Thoracic aorta (tissue), 2 donors: ENCODE measurements around the gene MRPL14. TPM values are rescaled to one million over a fixed set of nuclear protein-coding genes. Genes with fewer than 3 reads are reported as not detected.

Source experiments
- ATAC-seq: fragments of 150-250 bp; one replicate; pipeline ENCODE4 v1.8.0; 2017; ENCODE audit warnings: low read depth; ENCODE audit not compliant: insufficient number of reproducible peaks, low FRiP score
- DNase-seq: peaks from one replicate; pipeline ENCODE4 v3.0.0-alpha.2; 2020; ENCODE audit warnings: low spot score
- H3K27ac ChIP-seq, 2 donors: fragments of 200-600 bp; sonication (generic); 1 replicate in 1 of 2; 2 replicates in 1 of 2; pipeline ENCODE4 v1.5.1; 2016; ENCODE audit warnings: mild to moderate bottlenecking in 2 of 2, moderate library complexity in 2 of 2
- H3K27me3 ChIP-seq: fragments of 200-600 bp; sonication (generic); replicated peaks from 2 replicates; pipeline ENCODE4 v1.6.0; 2016; ENCODE audit warnings: mild to moderate bottlenecking; ENCODE audit not compliant: insufficient read depth
- H3K36me3 ChIP-seq: fragments of 200-600 bp; sonication (generic); one replicate; pipeline ENCODE4 v1.5.1; 2016
- H3K4me1 ChIP-seq, 2 donors: fragments of 200-600 bp; sonication (generic); 1 replicate in 1 of 2; 2 replicates in 1 of 2; pipeline versions ENCODE4 v1.5.1 to v1.6.0; 2016; ENCODE audit warnings: low read depth in 2 of 2, mild to moderate bottlenecking in 1 of 2; ENCODE audit not compliant: control insufficient read depth in 1 of 2
- H3K4me3 ChIP-seq: fragments of 200-600 bp; sonication (generic); 2 replicates; pipeline ENCODE4 v1.5.1; 2016; ENCODE audit warnings: mild to moderate bottlenecking
- H3K9me3 ChIP-seq: fragments of 200-600 bp; sonication (generic); 2 replicates; pipeline ENCODE4 v1.5.1; 2016
- CTCF ChIP-seq: fragments of 200-600 bp; sonication (generic); IDR thresholded peaks from one replicate; pipeline ENCODE4 v1.5.1; 2019; ENCODE audit warnings: antibody characterized with exemption
- total RNA-seq, 2 donors: library from RNA; depleted of rRNA; stranded (reverse); fragments of >200 nt; gene quantifications; one replicate each; pipeline versions ENCODE4 v1.1.0 to v1.2.3, GENCODE V29; 2016

The MRPL14 gene
- total RNA-seq, 2 donors from 2014 or later, result 31.0 to 32.4 TPM

GRCh38 chr6:44129841-44130322 is 2.6 kb upstream of the MRPL14 start:
- no peak overlapping the region for H3K27ac ChIP-seq
- no peak for TF ChIP-seq CTCF
- DNase-seq, result no peak
- peaks cover 1% of the 10 kb centered on the region for H3K36me3 ChIP-seq
- no peaks in the 10 kb centered on the region for H3K27me3 ChIP-seq
- ATAC-seq, result no peak
- H3K4me3 ChIP-seq, result no peak overlapping the region
- H3K9me3 ChIP-seq, result no peaks in the 10 kb centered on the region
- peaks cover 16 to 37% of the 10 kb centered on the region in 2 donors for H3K4me1 ChIP-seq

- peak overlapping the region in 1 of 2 donors; percentile 37 for H3K27ac ChIP-seq
- DNase-seq, result no peak
- H3K36me3 ChIP-seq, result no peaks in the 10 kb centered on the region
- H3K9me3 ChIP-seq, result no peaks in the 10 kb centered on the region
- ATAC-seq, result peak; percentile 17
- H3K4me3 ChIP-seq, result peak overlapping the region; percentile 91
- H3K27me3 ChIP-seq, result no peaks in the 10 kb centered on the region
- peaks cover 21 to 45% of the 10 kb centered on the region in 2 donors for H3K4me1 ChIP-seq
- TF ChIP-seq CTCF, result peak; percentile 50
Measured at GRCh38 chr6:44128020-44128917, 1.0 kb upstream of the MRPL14 start.

- no peaks in the 10 kb centered on the region for H3K27me3 ChIP-seq
- peak overlapping the region; percentile 68 to 69 for H3K27ac ChIP-seq
- H3K4me3 ChIP-seq, result peak overlapping the region; percentile 91
- peaks cover 30 to 58% of the 10 kb centered on the region in 2 donors for H3K4me1 ChIP-seq
- no peaks in the 10 kb centered on the region for H3K9me3 ChIP-seq
- TF ChIP-seq CTCF, result no peak
- H3K36me3 ChIP-seq, result no peaks in the 10 kb centered on the region
- ATAC-seq, result peak; percentile 51
- DNase-seq, result no peak
Measured at GRCh38 chr6:44126320-44127149, 717 bp downstream of the MRPL14 start.

- Histone ChIP-seq H3K9me3 (no peaks in the 10 kb centered on the region), H3K36me3 (no peaks in the 10 kb centered on the region), H3K4me1 (peaks cover 32 to 77% of the 10 kb centered on the region in 2 donors), H3K27me3 (no peaks in the 10 kb centered on the region), H3K27ac (peak overlapping the region in 1 of 2 donors; percentile 54), H3K4me3 (no peak overlapping the region)
- ATAC-seq (no peak), DNase-seq (no peak)
- TF ChIP-seq CTCF, result no peak
Measured at GRCh38 chr6:44123544-44123943, 3.7 kb downstream of the MRPL14 start.

- peaks cover 28 to 71% of the 10 kb centered on the region in 2 donors for H3K4me1 ChIP-seq
- DNase-seq (no peak), ATAC-seq (no peak)
- H3K9me3 ChIP-seq, result no peaks in the 10 kb centered on the region
- no peaks in the 10 kb centered on the region for H3K36me3 ChIP-seq
- peak overlapping the region; percentile 35 to 54 for H3K27ac ChIP-seq
- H3K27me3 ChIP-seq, result no peaks in the 10 kb centered on the region
- no peak for TF ChIP-seq CTCF
- peak overlapping the region; percentile 42 for H3K4me3 ChIP-seq
Measured at GRCh38 chr6:44122801-44123200, 4.5 kb downstream of the MRPL14 start.
